WTC11 (cell line): ENCODE measurements around the gene MAPK11. TPM values are rescaled to one million over a fixed set of nuclear protein-coding genes. Genes with fewer than 3 reads are reported as not detected.
A peak's percentile ranks its signal among the peaks of the same experiment; 100 is the strongest.

ENCODE experiments used
- ATAC-seq: fragments of 200-7000 bp; cut with Tn5 transposase; 2 replicates; pipeline ENCODE4 v1.10.0; 2021; ENCODE audit warnings: mild to moderate bottlenecking, moderate library complexity
- CTCF ChIA-PET: fragments of 300-600 bp; sonication (Branson Sonifier 250); formaldehyde crosslinking; loops from one replicate; lab custom pipeline; 2021; ENCODE audit warnings: antibody characterized with exemption; lab: Charles Lee
- POLR2A ChIA-PET: fragments of 350-600 bp; sonication (Branson Sonifier 250); formaldehyde crosslinking; loops from one replicate; lab custom pipeline; 2021; ENCODE audit warnings: antibody characterized with exemption; lab: Charles Lee
- DNase-seq: peaks from one replicate; pipeline ENCODE4 v3.0.0; 2021; ENCODE audit warnings: low spot score
- H3K27ac Mint-ChIP-seq: 2 replicates; pipeline ENCODE4 v1.8.0; 2021; ENCODE audit warnings: mixed read lengths
- H3K27me3 Mint-ChIP-seq: 2 replicates; pipeline ENCODE4 v1.8.0; 2021; ENCODE audit warnings: low read depth, mild to moderate bottlenecking, moderate library complexity, mixed read lengths
- H3K36me3 Mint-ChIP-seq: 2 replicates; pipeline ENCODE4 v1.8.0; 2021; ENCODE audit warnings: mixed read lengths
- H3K4me1 Mint-ChIP-seq: 2 replicates; pipeline ENCODE4 v1.8.0; 2022; ENCODE audit warnings: mixed read lengths
- H3K4me3 Mint-ChIP-seq: 2 replicates; pipeline ENCODE4 v1.8.0; 2021; ENCODE audit warnings: mild to moderate bottlenecking, moderate library complexity, mixed read lengths
- H3K9me3 Mint-ChIP-seq: 2 replicates; pipeline ENCODE4 v1.8.0; 2021; ENCODE audit warnings: mixed read lengths
- AR ChIP-seq: fragments of 250-450 bp; sonication (Bioruptor Pico); IDR thresholded peaks from 2 replicates; pipeline ENCODE4 v1.9.0; 2021; ENCODE audit warnings: mild to moderate bottlenecking
- ERG ChIP-seq: fragments of 250-450 bp; sonication (Bioruptor Pico); IDR thresholded peaks from 2 replicates; pipeline ENCODE4 v1.8.0; 2021; ENCODE audit warnings: mild to moderate bottlenecking
- FOXP4 ChIP-seq: sonication (generic); formaldehyde crosslinking; IDR thresholded peaks from 2 replicates; pipeline ENCODE4 v1.8.0; 2022; ENCODE audit warnings: mild to moderate bottlenecking, missing genetic modification reagents
- KAT7 ChIP-seq: sonication (generic); formaldehyde crosslinking; IDR thresholded peaks from 2 replicates; pipeline ENCODE4 v1.8.1; 2023; ENCODE audit warnings: missing genetic modification reagents, mild to moderate bottlenecking, borderline replicate concordance
- MLX ChIP-seq: sonication (generic); formaldehyde crosslinking; IDR thresholded peaks from 2 replicates; pipeline ENCODE4 v1.8.1; 2023; ENCODE audit warnings: mild to moderate bottlenecking, missing genetic modification reagents, moderate library complexity
- NFYB ChIP-seq: sonication (generic); formaldehyde crosslinking; conservative IDR thresholded peaks from 2 replicates; pipeline ENCODE4 v1.8.0; 2022; ENCODE audit warnings: low read depth, missing genetic modification reagents
- NR1H2 ChIP-seq: sonication (generic); formaldehyde crosslinking; IDR thresholded peaks from 2 replicates; pipeline ENCODE4 v1.9.0; 2021; ENCODE audit warnings: mild to moderate bottlenecking, moderate library complexity, missing genetic modification reagents
- NR3C1 ChIP-seq: sonication (generic); formaldehyde crosslinking; conservative IDR thresholded peaks from 2 replicates; pipeline ENCODE4 v1.8.1; 2023; ENCODE audit warnings: low read depth, mild to moderate bottlenecking, missing genetic modification reagents
- RORB ChIP-seq: fragments of 250-450 bp; sonication (Bioruptor Pico); IDR thresholded peaks from 2 replicates; pipeline ENCODE4 v1.9.0; 2021; ENCODE audit warnings: mild to moderate bottlenecking
- SMAD4 ChIP-seq: sonication (generic); formaldehyde crosslinking; IDR thresholded peaks from 2 replicates; pipeline ENCODE4 v1.8.0; 2022; ENCODE audit warnings: mild to moderate bottlenecking, missing genetic modification reagents
- ZNF121 ChIP-seq: sonication (generic); formaldehyde crosslinking; IDR thresholded peaks from 2 replicates; pipeline ENCODE4 v1.8.0; 2023; ENCODE audit warnings: missing genetic modification reagents
- ZNF263 ChIP-seq: sonication (generic); formaldehyde crosslinking; IDR thresholded peaks from 2 replicates; pipeline ENCODE4 v1.8.1; 2022; ENCODE audit warnings: low read depth, mild to moderate bottlenecking, moderate library complexity, missing genetic modification reagents
- ZNF416 ChIP-seq: fragments of 250-450 bp; sonication (Bioruptor Pico); IDR thresholded peaks from 2 replicates; pipeline ENCODE4 v1.9.0; 2021; ENCODE audit warnings: mild to moderate bottlenecking, inconsistent platforms
- total RNA-seq: library from RNA; stranded (reverse); gene quantifications from 3 replicates; pipeline ENCODE4 v1.2.3, GENCODE V29; 2021
- TF ChIP-seq, protein P1 (sequence below): fragments of 250-450 bp; sonication (Bioruptor Pico); IDR thresholded peaks from 2 replicates; pipeline ENCODE4 v1.9.0; 2021; ENCODE audit warnings: mild to moderate bottlenecking
- TF ChIP-seq, protein P2 (sequence below): sonication (generic); formaldehyde crosslinking; IDR thresholded peaks from 2 replicates; pipeline ENCODE4 v1.8.0; 2023; ENCODE audit warnings: mild to moderate bottlenecking, missing genetic modification reagents
- TF ChIP-seq, protein P3 (sequence below): sonication (generic); formaldehyde crosslinking; conservative IDR thresholded peaks from 2 replicates; pipeline ENCODE4 v1.8.1; 2023; ENCODE audit warnings: mild to moderate bottlenecking, low read depth, missing genetic modification reagents, moderate library complexity

Gene MAPK11
- total RNA-seq, 1 experiment from 2014 or later: 2.3 TPM

DNA sequence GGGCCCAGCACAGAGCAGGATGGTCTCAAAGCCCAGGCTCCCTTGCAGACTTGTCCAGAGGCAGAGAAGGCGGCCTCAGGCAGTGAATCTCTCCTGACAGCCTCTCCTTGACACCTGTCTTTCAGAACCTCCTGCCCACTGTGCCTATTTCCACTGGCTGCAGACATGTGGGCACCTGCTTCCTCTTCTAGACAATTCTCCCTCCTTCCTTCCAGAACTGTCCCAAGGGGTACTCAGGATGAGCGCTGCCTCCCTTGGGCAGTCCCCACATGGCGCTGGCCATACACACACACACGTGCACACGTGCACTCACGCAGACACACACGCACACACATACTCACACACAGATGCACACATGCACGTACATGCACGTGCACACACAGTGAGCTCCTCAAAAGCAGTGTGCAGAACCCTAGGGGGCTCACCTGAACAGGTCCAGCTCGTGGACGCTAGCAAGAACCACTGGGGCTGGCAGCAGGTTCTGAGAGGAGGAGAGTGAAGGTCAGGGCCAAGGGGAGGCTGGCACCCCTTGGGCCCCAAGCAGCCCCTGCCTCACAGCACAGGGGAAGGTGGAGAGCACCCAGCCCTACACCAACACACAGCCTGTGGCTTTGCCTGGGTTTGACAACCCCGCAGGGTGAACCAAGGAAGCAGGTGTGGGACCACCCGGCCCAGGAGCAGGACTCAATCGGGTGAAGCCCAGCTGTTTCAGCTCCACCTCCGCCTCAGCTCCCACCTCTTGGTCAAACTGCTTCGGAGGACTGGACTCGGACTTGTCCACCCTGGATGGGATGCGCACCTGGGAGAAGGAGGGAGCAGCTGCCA lies 45.3 kb upstream of the MAPK11 start:
- H3K27ac Mint-ChIP-seq: no peak overlapping the region
- no peaks in the 10 kb centered on the region for H3K36me3 Mint-ChIP-seq
- ChIA-PET POLR2A (interaction anchor here (0.5 kb wide), 1 partner anchor 43 kb away, joined by 3 read pairs; no protein-coding TSS in a partner anchor), CTCF (interaction anchor here (0.6 to 2.4 kb wide), 9 partner anchors 9 to 332 kb away, joined by 3 to 7 read pairs (median 6); partner anchors contain the start of genes DENND6B and PLXNB2)
- no peak for ATAC-seq
- no peaks in the 10 kb centered on the region for H3K9me3 Mint-ChIP-seq
- TF ChIP-seq, protein P1, sequence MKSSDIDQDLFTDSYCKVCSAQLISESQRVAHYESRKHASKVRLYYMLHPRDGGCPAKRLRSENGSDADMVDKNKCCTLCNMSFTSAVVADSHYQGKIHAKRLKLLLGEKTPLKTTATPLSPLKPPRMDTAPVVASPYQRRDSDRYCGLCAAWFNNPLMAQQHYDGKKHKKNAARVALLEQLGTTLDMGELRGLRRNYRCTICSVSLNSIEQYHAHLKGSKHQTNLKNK (CRISPR knock-in tag): no peak
- TF ChIP-seq ZNF416 (CRISPR knock-in tag) (no peak), NR1H2 (CRISPR knock-in tag) (no peak), AR (CRISPR knock-in tag) (no peak), SMAD4 (CRISPR knock-in tag) (no peak), NR3C1 (no peak), RORB (CRISPR knock-in tag) (no peak), KAT7 (CRISPR knock-in tag) (no peak), NFYB (CRISPR knock-in tag) (no peak), ZNF121 (CRISPR knock-in tag) (no peak)
- TF ChIP-seq, protein P2, sequence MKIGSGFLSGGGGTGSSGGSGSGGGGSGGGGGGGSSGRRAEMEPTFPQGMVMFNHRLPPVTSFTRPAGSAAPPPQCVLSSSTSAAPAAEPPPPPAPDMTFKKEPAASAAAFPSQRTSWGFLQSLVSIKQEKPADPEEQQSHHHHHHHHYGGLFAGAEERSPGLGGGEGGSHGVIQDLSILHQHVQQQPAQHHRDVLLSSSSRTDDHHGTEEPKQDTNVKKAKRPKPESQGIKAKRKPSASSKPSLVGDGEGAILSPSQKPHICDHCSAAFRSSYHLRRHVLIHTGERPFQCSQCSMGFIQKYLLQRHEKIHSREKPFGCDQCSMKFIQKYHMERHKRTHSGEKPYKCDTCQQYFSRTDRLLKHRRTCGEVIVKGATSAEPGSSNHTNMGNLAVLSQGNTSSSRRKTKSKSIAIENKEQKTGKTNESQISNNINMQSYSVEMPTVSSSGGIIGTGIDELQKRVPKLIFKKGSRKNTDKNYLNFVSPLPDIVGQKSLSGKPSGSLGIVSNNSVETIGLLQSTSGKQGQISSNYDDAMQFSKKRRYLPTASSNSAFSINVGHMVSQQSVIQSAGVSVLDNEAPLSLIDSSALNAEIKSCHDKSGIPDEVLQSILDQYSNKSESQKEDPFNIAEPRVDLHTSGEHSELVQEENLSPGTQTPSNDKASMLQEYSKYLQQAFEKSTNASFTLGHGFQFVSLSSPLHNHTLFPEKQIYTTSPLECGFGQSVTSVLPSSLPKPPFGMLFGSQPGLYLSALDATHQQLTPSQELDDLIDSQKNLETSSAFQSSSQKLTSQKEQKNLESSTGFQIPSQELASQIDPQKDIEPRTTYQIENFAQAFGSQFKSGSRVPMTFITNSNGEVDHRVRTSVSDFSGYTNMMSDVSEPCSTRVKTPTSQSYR (CRISPR knock-in tag): no peak
- no peak for DNase-seq
- H3K4me3 Mint-ChIP-seq: no peak overlapping the region
- H3K27me3 Mint-ChIP-seq: no peaks in the 10 kb centered on the region; the same call in 1 of the 2 replicates
- peaks cover 5% of the 10 kb centered on the region for H3K4me1 Mint-ChIP-seq

DNA sequence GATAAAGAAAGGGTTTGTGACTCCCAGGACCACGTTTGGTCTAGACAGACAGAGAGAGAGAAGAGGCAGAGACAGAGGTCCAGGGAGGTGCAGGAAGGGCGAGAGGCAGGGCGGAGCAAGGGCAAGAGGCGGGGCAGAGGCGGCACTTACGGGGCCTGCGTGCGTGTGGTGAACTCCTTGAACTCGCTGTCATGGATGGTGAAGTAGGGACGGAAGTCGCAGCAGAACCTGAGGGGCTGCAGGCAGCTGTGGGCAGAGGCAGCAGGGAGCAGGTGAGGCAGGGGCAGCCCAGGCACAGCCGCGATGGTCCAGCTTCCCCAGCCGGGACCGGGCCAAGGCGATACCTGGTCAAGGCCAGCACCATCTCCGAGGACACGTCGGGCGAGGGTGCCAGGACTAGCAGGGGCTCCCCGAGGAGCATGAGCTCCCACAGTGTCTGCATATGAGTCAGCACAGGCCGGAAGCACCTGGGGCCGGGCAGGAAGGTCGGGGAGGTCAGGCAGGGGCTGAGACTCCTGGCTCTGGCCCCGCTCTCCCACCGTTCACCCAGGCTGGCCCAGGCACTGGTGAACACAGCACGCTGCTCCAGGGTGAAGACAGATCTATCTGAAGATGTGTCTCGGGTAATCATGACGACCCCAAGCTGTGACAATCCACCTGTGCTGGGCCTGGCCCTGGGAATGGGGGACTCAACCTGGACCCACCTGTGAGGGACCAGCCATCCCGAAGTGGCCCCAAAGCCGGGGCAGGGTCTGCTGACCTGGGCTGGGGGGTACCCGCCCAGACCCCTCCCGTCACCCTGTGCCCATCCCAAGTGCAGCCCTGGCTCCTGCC lies 44.5 kb upstream of the MAPK11 start:
- H3K36me3 Mint-ChIP-seq: no peaks in the 10 kb centered on the region
- TF ChIP-seq NR3C1 (no peak), ERG (CRISPR knock-in tag) (no peak), MLX (CRISPR knock-in tag) (no peak), FOXP4 (no peak), ZNF263 (CRISPR knock-in tag) (no peak)
- TF ChIP-seq, protein P3, sequence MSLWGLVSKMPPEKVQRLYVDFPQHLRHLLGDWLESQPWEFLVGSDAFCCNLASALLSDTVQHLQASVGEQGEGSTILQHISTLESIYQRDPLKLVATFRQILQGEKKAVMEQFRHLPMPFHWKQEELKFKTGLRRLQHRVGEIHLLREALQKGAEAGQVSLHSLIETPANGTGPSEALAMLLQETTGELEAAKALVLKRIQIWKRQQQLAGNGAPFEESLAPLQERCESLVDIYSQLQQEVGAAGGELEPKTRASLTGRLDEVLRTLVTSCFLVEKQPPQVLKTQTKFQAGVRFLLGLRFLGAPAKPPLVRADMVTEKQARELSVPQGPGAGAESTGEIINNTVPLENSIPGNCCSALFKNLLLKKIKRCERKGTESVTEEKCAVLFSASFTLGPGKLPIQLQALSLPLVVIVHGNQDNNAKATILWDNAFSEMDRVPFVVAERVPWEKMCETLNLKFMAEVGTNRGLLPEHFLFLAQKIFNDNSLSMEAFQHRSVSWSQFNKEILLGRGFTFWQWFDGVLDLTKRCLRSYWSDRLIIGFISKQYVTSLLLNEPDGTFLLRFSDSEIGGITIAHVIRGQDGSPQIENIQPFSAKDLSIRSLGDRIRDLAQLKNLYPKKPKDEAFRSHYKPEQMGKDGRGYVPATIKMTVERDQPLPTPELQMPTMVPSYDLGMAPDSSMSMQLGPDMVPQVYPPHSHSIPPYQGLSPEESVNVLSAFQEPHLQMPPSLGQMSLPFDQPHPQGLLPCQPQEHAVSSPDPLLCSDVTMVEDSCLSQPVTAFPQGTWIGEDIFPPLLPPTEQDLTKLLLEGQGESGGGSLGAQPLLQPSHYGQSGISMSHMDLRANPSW (CRISPR knock-in tag): no peak
- TF ChIP-seq, all 79 proteins: peak for 0
- ATAC-seq (peak; percentile 65), DNase-seq (no peak)
- Mint-ChIP-seq H3K4me3 (no peak overlapping the region), H3K9me3 (no peaks in the 10 kb centered on the region), H3K27me3 (no peaks in the 10 kb centered on the region; the same call in 1 of the 2 replicates), H3K4me1 (peaks cover 7% of the 10 kb centered on the region), H3K27ac (peak overlapping the region; percentile 9; the same call in 1 of the 2 replicates)
- CTCF ChIA-PET: interaction anchor here (1.0 to 2.1 kb wide), 4 partner anchors 8 to 43 kb away, joined by 3 to 6 read pairs (median 6); partner anchors contain the start of genes DENND6B and PLXNB2
- POLR2A ChIA-PET: no interaction called here
